GM12874 (cell line): ENCODE measurements around the gene FSTL4.

Source experiments
- TF ChIP-seq, protein P1 (sequence below): IDR thresholded peaks from 2 replicates; pipeline ENCODE4 v1.5.1; 2011; ENCODE audit warnings: low read depth, mild to moderate bottlenecking, control low read depth, low read length, moderate library complexity; ENCODE audit not compliant: insufficient read depth

Gene FSTL4

DNA sequence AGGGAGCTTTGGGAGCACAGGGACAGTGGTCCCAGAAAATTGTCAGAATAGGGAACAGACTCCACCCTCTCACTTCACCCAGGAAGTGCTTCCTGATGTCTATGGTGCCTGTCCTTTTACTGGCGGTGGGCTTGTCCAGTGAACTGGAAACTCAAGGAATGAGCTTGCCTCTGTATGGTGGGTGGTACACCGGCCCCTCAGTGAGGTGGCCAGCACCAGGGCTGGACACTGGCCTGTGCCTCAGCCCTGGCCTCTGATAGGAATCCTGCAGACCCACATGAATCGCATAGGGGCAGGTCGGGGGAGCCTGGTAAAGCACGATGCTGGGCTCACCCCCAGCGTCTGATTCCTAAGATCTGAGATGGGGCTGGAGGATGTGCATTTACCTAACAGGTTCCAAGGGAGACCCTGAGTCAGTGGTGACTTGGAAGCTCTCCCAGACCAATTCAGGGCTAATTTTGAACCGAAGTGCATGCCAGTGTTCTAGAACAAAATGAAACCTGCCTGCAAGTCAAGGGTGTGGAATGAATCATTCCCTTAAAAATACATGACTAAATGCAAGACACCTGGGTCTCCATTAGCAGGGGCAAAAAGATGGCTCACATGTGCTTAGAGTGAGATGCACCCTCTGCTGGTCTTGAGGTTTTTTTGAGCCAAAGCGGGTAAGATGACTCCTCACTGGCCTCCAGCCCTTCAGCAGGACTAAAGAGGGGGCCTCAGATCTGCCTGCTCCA, 382.2 kb downstream of the FSTL4 start:
- TF ChIP-seq, protein P1, sequence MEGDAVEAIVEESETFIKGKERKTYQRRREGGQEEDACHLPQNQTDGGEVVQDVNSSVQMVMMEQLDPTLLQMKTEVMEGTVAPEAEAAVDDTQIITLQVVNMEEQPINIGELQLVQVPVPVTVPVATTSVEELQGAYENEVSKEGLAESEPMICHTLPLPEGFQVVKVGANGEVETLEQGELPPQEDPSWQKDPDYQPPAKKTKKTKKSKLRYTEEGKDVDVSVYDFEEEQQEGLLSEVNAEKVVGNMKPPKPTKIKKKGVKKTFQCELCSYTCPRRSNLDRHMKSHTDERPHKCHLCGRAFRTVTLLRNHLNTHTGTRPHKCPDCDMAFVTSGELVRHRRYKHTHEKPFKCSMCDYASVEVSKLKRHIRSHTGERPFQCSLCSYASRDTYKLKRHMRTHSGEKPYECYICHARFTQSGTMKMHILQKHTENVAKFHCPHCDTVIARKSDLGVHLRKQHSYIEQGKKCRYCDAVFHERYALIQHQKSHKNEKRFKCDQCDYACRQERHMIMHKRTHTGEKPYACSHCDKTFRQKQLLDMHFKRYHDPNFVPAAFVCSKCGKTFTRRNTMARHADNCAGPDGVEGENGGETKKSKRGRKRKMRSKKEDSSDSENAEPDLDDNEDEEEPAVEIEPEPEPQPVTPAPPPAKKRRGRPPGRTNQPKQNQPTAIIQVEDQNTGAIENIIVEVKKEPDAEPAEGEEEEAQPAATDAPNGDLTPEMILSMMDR, result no peak

DNA sequence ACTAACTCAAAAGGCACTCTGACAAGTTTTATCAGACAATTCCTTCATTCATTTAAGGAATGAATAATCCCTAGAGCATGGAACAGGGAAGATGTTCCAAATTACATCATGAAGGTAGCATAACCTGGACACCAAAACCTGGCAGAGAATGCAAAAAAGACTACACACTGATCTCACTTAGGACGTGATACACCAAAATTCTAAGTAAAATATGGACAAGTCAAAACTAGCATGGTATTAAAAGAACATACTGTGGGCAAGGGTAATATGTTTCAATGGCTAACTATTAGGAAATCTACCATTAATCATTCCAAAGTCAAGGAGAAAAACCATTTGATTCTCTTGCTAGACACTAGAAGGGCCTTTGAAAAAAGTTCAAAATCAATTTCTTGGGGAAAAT, 384.0 kb downstream of the FSTL4 start:
- TF ChIP-seq, protein P1, result no peak

DNA sequence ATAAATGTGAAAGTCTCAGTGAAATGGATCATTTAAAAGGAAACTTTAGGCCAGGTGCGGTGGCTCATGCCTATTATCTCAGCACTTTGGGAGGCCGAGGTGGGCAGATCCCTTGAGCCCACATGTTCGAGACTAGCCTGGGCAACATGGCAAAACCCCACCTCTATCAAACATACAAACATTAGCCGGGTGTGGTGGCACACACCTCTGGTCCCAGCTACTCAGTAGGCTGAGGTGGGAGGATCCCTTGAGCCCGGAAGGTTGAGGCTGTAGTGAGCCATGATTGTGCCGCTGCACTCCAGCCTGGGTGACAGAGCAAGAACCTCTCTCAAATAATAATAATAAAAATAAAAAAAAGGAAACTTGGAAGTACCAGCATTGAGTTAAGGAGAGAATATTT, 384.4 kb downstream of the FSTL4 start:
- TF ChIP-seq, protein P1, result no peak

DNA sequence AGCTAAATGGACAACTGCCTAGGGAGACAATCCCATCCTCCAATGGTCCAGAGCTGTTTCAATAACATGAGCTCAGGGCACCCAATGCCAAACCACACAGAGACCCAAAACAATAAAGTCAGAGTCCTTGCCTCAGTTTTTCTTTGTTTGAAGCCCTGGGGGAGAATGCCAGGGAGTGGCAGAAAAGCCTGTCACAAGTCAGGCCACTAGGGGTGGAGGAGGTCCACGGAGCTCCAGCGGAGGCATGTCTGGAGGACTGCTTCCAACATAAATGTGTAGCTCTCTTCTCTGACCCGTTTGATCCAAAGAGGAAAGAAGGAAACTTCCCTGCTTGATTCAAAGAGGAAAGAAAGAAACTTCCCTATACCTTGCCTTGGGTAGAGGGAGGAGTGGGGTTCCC, 385.3 kb downstream of the FSTL4 start:
- TF ChIP-seq, protein P1, result no peak

DNA sequence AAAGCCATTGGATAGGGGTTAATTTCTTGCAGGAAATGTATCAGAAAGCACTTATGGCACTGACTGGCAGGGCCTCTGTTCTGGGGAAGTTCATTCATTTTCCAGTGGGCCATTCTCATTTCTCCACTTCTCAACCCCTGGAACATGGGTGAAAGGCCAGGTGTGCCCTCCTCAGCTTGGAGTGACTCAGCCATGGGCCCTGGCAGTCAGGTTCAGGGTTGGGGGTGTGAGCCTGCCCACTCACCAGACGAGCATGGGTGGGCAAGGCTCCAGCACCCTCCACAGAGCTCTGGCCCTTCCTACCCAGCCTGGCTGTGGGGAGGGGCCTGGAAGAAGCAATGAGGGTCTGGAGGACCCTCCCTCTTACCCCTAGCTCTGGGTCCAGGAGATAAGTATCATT, 386.2 kb downstream of the FSTL4 start:
- TF ChIP-seq, protein P1, result no peak

DNA sequence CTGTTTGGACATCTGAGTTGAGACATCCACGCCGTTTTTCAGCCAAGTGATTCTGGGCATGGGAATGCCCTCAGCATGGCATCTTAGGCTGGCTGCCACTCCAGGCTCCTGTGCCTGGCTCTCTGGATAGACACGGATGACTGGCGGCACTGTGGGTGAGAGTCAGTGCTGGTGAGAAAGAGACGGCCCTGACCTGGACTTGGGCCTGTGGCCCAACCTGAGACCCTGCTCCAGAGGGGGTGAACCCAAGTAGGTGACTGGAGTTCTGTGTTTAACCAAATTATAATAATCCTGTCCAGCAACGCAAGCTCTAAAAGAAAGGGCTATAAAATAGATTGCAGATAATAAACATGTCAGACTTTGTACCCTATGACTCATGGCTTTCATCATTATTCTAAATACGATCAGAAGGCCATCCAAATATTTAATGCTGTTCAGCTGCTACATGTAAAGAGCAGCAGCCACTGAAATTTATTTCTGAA, 386.6 kb downstream of the FSTL4 start:
- TF ChIP-seq, protein P1, result no peak

DNA sequence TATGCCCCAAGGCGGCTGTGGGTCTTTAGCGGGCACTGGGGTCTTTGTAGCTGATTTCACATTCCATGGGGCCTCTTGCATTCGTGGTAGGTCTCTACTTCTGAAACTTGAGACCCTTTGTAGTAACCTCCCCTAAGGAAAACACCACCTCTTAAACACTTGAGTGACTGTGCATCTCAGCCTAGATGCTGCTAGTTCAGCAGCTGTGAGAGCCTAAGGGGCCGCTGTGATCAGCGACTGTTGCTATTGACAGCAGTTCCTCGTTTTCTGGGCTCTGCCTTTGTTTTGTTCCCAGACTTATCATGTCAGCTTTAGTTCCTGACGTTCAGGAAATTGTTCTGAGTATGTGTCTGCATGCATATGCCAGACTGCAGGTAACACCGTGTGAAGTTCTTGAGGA, 389.4 kb downstream of the FSTL4 start:
- TF ChIP-seq, protein P1, result no peak
